Panc1 (cell line): ENCODE measurements around the gene DBNDD2.

Source experiments
- POLR2AphosphoS5 ChIP-seq: IDR thresholded peaks from 2 replicates; pipeline ENCODE4 v1.6.1; 2012; ENCODE audit warnings: mild to moderate bottlenecking, low read depth, low read length, moderate library complexity
- TF ChIP-seq, protein P1 (sequence below): fragments of 450-650 bp; IDR thresholded peaks from 2 replicates; pipeline ENCODE4 v1.5.1; 2017; ENCODE audit warnings: mild to moderate bottlenecking

DNA sequence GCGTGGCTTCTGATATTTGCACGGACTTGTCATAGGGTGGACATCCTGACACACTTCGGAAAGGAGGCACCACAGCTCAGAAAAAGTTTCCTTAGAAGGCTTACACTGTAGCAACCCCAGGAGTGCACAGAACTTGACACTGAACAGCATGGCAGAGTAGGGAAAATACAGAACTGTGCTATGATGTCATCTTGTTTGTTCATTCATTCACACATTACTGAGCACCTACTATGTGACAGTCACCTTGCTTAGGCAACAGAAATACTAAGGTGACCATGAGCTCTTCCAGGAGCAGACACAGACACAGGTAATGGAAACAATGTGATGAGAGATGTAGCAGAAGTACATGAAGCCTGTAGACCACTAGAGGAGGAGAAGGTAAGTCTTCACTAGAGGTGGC lies 5.4 kb downstream of the DBNDD2 start:
- TF ChIP-seq, protein P1, sequence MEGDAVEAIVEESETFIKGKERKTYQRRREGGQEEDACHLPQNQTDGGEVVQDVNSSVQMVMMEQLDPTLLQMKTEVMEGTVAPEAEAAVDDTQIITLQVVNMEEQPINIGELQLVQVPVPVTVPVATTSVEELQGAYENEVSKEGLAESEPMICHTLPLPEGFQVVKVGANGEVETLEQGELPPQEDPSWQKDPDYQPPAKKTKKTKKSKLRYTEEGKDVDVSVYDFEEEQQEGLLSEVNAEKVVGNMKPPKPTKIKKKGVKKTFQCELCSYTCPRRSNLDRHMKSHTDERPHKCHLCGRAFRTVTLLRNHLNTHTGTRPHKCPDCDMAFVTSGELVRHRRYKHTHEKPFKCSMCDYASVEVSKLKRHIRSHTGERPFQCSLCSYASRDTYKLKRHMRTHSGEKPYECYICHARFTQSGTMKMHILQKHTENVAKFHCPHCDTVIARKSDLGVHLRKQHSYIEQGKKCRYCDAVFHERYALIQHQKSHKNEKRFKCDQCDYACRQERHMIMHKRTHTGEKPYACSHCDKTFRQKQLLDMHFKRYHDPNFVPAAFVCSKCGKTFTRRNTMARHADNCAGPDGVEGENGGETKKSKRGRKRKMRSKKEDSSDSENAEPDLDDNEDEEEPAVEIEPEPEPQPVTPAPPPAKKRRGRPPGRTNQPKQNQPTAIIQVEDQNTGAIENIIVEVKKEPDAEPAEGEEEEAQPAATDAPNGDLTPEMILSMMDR: no peak
- no peak for TF ChIP-seq POLR2AphosphoS5
